GM21528 (cell line): Measurements from ENCODE around the gene HERC5.
A peak's percentile ranks its signal among the peaks of the same experiment; 100 is the strongest.
"Not testable (repeated sequence)": the region's sequence is repeated elsewhere in the genome, so short reads cannot be mapped to it uniquely, and the experiment has no call there.

ENCODE experiments used
- ATAC-seq: cut with Tn5 transposase; IDR thresholded peaks from one replicate; pipeline ENCODE4 v1.9.1; 2021; ENCODE audit warnings: mild to moderate bottlenecking, moderate library complexity; ENCODE audit not compliant: unreplicated experiment, low FRiP score

Gene HERC5

DNA sequence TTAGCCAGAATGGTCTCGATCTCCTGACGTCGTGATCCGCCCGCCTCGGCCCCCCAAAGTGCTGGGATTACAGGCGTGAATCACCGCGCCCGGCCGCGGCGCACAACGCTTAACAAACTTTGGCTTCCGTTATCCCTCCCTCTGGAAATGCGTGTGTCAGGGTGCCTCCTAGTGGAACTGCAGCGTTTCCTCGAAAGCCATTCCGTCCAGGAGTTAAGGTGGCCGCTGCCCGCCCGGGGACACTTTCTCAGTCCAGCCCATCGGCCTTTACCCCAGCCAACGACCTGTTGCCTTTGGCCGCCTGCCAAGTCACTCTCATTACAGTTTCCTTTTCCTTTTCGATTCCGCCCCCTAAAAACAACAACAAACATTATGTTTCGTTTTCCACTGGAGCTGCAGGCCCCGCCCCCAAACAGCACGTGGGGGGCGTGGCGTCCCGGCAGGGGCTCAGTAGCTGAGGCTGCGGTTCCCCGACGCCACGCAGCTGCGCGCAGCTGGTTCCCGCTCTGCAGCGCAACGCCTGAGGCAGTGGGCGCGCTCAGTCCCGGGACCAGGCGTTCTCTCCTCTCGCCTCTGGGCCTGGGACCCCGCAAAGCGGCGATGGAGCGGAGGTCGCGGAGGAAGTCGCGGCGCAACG, at the start of gene HERC5:
Gene HERC5 (plus strand): TSS at position 450 of the 637 bp plus-strand sequence. CDS start 151 bp downstream, at position 601.
- ATAC-seq, result peak; percentile 95

DNA sequence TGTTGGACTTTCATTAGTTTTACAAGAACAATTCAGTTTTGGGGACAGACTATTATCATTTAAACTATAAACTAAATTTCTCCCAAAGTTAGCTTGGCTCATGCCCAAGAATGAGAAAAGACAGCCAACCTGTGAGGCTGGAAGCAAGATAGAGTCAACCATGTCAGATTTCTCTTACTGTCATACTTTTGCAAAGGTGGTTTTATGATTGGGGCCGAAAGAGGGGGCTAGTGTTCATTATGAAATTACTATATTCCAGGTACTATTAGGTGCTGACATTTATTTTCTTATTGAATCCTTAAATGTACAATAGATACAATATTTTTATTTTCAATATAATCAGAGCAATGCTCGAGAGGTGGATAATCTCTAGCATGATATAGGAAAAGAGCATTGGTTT, 47.7 kb upstream of the HERC5 start:
- ATAC-seq, result no peak

DNA sequence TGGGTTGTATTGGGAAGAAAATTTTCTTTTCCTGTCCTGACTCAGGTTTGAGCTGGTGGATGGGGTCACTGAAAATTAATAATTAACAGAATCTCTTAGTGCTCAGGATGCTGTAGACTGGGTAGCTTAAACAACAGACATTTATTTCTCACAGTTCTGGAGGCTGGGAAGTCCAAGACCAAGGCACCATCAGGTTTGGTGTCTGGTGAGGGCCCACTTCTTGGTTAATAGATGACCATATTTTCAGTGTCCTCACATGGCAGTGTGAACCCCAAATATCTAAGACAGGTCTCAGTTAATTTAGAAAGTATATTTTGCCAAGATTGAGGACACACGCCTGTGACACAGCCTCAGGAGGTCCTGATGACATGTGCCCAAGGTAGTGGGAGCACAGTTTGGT, 47.1 kb upstream of the HERC5 start:
- no peak for ATAC-seq

DNA sequence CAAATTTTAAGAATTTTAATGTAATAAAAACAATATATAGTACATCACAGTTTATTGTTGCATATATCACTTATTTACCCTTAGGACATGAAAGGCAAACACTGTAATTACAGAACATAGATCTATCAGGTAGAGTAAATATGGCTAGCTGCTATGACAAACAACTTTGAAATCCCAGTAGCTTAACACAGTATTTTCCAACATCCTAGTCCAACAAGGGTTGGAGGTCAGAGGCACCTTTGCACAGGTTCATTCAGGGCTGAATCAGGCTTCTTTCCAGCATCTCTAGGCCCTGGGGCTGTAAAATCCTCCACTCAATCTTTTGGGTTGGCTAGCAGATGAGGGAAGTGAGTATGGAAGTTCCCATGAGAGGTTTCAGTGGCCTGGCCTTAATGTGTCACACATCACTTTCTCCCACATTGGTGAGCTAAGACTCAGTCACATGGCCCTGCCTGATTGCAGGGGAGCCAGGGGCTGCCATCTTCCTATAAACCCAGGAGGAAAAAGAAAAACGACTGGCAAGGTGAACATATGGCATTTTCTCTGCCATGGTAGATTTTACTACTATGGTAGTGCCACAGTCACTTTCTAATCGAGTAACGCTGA, 45.3 kb upstream of the HERC5 start:
- no peak for ATAC-seq

DNA sequence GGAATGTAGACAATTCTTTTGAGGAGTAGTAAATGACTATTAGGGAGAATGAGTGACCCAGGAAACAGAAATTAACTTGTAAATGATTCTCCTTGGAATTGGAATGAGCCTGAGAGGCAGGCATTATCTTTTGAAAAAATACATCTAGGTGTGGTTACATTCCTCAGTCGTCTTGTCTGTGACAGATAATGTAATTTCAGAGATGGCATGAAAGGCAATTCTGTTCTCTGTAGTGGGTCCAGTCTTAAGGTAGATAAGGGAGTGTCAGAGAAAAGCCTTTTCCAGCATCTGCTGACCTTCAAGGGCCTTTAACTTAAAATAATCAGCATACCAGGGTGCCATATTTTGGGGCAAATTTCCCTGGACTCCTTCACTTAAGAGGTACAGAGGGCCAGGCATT, 43.1 kb upstream of the HERC5 start:
- no peak for ATAC-seq

DNA sequence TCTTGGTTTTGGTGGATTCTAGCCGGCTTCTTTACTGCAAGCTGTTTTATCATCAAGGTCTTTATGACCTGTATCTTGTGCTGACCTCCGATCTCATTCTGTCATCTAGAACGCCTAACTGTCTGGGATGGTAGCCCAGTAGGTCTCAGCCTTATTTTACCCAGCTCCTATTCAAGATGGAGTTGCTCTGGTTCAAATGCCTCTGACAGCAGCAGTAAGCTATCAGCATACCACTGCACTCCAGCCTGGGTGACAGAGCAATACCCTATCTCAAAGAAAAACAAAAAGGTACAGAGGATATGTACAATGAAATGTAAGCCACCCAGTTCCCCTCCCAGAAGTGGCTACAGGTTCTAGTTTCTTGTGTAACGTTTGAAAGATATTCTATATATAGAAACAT, 42.2 kb upstream of the HERC5 start:
- ATAC-seq, result no peak

DNA sequence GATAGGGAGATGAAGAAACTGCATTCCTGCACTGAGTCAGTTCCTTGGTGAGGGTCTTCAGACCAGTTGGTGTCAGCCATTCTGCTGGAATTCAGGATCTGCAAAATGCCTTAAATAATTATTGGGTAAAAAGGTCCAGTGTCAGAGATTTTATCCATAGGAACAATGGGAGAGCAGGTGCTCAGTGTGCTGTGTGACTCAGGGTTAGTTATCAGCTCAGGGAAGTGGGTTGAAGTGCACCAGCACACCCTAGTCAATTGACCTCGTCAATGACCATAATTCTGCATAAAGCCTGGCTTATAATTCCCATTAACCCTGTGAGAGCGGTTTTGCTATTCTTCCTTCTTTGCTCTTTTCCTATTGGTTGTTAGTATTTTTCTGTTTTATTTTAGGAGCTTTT, 40.9 kb upstream of the HERC5 start:
- no peak for ATAC-seq

DNA sequence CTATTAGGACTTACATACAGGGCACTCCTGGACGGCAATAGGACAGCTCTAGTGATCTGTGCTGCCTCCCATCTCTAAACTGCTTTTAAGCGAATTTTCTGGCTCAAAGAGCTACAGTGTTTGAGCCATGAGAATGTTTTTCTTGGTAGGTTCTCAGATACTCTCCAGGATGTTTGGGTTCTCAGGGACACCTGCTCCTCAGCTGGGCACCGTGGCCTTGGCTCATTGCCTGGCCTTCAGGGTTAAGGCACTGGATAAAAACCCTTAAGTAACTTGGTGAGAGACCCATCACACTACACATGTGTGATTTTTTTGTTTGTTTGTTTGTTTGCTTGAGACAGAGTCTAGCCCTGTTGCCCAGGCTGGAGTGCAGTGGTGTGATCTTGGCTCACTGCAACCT, 38.5 kb upstream of the HERC5 start:
- ATAC-seq, result no peak

DNA sequence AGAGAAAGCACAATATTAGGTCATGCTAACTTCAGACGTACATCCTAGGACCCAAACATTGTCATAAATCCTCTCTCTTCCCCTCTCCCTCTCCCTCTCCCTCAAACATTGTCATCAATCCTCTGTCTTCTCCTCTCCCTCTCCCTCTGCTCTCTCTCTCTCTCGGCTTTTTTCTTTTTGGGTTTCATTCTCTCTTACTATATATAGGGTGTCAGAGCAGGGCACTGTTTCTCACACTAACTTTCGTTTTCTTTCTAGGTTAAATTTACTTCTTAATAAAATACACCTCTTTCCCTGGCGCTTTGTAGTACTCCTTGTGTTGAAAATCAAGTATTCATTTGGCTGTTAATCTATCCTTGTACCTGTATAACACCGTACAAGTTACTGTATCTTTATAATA, 37.0 kb upstream of the HERC5 start:
- no peak for ATAC-seq

DNA sequence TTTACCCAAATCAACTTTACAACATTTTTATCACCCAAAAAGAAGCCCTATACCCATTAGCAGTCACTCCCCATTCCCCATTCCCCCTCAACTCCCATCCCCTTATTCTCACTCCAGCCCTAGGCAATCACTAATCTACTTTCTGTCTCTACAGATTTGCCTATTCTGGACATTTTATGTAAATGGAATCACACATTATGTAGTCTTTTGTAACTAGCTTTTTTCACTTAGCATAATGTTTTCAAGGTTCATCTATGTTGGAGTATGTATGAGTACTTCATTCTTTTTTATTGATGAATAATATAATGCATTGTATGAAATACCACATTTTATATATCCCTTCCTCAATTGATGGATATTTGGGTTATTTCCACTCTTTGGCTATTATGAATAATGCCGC, 36.1 kb upstream of the HERC5 start:
- ATAC-seq, result no peak

DNA sequence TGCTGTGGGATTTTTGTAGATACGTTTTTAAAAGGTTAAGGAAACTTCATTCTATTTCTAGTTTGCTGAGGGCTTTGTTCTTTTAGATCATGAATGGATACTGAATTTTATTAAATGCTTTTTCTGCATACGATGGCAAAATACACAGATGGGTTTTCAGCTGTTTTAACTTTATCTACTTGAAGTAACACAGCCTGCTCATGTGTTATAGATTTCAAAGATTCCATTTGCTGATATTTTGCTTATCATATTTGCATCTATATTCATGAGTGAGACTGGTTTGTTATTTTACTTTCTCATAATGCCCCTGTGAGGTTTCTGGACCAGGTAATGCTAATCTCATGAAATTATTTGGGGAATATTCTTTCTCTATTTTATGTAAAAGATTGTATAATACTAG, 34.5 kb upstream of the HERC5 start:
- no peak for ATAC-seq

DNA sequence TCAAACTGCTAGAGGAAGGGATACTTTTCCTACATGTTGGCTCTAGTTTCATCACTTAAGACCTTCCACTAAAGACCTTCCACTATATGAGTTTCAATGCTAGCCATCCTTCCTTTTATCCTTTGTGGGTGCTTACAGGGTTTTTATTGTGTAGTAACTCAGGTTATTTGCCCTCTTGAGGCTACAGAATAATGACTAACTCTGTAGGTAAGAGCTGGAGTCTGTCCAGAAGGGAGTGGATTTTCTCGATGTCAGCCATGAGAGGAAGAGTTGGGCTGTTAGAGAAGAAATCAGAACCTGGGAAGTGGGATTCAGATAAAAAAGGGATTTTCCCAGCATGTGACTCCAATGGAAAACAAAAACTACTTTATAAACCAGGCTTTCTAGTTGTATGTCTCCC, 27.5 kb upstream of the HERC5 start:
- ATAC-seq, result no peak

DNA sequence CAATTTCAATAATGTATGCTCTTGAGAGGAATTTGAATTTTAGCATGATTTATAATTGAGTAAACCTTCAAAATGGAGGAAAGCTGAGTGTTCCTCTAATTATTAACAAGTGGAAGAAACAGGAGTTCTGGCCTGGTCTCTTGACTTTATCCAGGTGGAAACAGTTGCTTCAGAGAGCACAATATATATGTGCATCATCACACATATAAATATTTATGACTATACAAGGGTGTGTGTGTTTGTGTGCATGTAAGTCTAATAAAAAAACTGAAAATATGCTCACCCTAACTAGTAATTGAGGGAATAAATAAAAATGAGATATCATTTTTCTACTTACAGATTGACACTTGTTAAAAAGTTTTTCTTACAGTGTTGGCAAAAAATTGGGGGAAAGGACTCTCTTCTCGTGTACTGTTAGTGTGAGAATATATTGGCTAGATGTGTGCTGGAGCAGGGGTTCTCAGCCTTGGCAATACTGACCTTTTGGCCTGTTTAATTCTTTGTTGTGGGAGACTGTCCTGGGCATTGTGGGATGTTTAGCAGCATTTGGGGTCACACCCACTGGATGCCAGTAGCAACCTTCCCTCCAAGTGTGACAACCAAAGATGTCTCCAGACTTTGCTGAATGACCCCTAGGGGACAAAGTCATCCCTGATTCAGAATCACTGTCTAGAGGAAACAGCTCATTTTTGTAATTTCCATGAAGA, 20.8 kb upstream of the HERC5 start:
- no peak for ATAC-seq

DNA sequence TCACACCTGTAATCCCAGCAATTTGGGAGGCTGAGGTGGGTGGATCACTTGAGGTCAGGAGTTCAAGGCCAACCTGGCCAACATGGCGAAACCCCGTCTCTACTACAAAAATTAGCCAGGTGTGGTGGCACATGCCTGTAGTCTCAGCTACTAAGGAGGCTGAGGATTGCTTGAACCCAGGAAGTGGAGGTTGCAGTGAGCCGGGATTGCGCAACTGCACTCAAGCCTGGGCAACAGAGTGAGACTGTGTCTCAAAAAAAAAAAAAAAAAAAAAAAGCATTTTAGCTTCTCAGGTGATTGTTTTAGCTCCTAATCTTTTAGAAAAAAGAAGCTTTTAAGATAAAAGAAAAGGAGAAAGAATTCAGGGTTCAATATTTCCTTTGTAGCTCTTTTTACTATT, 19.0 kb upstream of the HERC5 start:
- ATAC-seq, result not testable (repeated sequence)

DNA sequence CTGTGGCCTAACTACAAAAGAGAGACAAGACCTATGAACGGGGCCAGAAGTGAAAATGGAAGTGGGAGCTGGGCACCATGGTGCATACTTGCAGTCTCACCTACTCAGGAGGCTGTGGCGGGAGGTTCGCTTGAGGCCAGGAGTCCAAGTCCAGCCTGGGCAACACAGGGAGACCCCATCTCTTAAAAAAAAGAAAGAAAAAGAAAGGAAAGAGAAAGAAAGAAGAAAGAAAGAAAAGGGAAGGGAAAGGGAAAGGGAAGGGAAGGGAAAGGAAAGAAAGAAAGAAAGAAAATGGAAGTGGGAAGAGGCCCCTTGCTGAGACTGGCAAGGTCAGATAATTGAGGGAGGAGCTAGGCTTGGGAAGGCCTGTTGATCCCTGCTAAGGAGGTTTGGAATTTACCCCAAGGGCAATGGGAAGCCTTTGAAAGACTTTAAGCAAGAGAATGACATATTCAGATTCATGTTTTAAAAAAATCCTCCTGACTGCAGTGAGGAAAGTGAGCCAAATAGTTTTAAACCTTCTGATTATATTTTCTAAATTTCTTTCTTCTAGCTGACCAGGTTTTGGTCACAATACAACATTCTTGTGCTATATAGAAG, 17.7 kb upstream of the HERC5 start:
- no peak for ATAC-seq

DNA sequence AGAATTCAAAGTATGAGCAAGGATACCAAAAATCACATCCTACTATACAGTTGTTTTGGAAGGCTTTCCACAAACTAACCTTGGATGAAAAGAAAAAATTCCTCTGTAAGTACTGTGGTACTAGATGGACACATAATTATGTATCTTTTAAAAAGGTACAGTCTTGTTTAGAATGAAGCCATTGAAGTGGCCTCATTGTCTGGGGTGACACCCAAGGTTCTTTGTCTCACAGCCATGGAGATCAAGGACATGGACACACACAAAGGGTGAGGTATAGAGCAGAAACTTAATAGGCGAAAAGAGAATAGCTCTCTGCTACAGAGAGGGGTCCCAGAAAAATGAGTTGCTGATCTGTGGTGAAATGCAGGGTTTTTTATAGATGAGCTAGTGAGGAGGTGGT, 16.8 kb upstream of the HERC5 start:
- no peak for ATAC-seq

DNA sequence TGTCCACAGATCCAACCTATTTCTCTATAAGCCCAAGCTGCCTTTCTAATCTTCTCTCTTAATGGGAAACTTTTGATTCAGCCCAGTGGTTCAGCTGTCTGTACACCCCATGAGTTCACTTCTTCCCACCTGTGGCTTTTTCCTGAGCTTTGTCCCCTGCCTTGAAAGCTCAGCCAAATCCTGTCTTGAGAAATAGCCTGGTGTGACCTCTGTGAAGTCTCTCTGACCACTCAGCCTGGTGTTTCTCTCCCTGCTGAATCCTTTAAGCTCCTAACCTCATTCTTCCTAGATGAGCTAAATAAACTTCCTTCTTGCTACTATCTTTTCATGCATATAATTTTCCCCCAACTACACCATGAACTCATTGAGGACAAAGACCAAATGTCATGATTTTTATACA, 15.2 kb upstream of the HERC5 start:
- no peak for ATAC-seq

DNA sequence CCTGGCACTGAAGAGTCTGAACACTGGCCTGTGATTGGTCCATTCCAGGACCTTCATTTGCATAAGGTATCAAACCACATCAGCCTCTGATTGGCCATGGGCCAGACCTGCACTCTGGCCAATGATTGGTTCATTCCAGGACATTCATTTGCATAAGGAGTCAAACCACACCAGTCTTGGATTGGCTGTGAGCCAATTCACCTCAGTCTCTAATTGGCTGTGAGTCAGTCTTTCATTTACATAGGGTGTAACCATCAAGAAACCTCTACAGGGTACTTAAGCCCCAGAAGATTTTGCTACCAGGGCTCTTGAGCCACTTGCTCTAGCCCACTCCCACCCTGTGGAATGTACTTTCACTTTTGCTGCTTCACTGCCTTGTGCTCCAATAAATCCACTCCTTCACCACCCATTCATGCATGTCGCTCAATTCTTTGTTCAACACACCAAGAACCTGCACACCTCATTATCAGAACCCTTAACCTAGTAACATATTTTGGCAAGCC, 14.2 kb upstream of the HERC5 start:
- no peak for ATAC-seq

DNA sequence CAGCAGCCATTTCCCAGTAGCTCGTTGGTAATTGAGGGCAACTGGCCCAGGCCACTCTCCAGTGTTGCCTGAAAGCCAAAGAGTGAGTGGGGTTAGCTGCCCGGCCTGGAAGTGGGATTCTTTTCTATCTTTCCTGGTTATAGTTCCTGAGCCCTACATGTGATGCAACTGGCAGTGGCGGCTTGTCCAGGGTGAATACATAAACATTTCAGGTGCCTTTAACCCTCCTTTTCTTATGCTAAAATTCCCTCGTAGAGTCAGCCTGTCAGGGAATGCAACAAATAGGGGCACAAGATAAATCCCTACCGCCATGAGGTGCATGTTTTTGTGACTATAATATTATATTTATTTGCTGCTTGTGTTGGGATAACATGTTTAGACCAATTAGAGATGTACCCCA, 13.4 kb upstream of the HERC5 start:
- no peak for ATAC-seq

DNA sequence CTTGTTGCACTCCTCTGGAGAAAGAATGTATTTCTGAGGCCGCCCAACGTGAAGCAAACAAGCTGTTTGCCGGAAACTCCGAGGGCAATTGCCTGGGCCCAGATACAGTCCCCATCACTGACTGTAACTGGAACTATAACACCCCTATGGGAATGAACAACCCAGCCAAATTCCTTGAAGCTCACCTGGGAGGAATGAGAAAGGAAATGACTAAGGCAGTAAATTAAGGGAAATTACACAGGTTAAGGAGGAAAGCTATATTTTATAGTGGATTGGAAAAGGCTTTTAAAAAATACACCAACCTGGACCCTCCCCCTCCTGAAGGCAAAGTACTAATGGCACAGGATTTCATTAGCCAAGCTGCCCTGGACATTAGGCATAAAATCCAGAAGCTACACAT, 11.7 kb upstream of the HERC5 start:
- ATAC-seq, result no peak

DNA sequence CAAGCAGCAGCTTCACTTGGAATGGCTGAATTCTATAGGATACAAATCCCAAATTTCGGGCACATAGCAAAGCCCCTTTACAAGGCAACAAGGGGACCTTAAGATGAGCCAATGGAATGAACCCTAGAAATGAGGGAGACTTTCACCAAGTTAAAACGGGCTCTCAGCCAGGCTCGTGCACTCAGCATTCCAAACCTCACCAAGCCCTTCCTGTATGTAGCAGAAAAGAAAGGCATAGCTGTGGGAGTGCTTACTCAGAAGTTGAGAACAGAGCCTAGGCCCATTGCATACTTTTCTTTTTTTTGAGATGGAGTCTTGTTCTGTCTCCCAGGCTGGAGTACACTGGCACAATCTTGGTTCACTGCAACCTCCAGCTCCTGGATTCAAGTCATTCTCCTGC, 10.8 kb upstream of the HERC5 start:
- ATAC-seq, result no peak
